Suprapubic skin (tissue), 4 donors: ENCODE data around the gene SSR4.

ENCODE experiments used
- CTCF ChIP-seq, 2 donors: fragments of 200-600 bp in 1 of 2; fragments of 450-650 bp in 1 of 2; sonication (generic) in 1 of 2; IDR thresholded peaks; one replicate each; pipeline ENCODE4 v1.5.1; 2016 to 2019; ENCODE audit warnings: antibody characterized with exemption in 2 of 2, mild to moderate bottlenecking in 1 of 2, moderate library complexity in 1 of 2
- POLR2A ChIP-seq, 2 donors: fragments of 450-650 bp; IDR thresholded peaks; one replicate each; pipeline ENCODE4 v1.6.1; 2017; ENCODE audit warnings: antibody characterized with exemption in 2 of 2, mild to moderate bottlenecking in 2 of 2, moderate library complexity in 2 of 2
- POLR2AphosphoS5 ChIP-seq, 3 donors: sonication (generic); formaldehyde crosslinking; IDR thresholded peaks; one replicate each; pipeline ENCODE4 v1.6.1; 2017; ENCODE audit warnings: antibody characterized with exemption in 3 of 3

- TF ChIP-seq CTCF (IDR thresholded peaks at IDR 0.05), result no peak
- TF ChIP-seq POLR2A (IDR thresholded peaks at IDR 0.05), result no peak
- no peak for TF ChIP-seq POLR2AphosphoS5 (IDR thresholded peaks at IDR 0.05)
Observed at GRCh38 chrX:153828308-153828707, 33.8 kb downstream of the SSR4 start.
